Measurements from ENCODE around the gene PREP. TPM values are rescaled to one million over a fixed set of nuclear protein-coding genes. Genes with fewer than 3 reads are reported as not detected.
"Not testable (repeated sequence)": the region's sequence is repeated elsewhere in the genome, so short reads cannot be mapped to it uniquely, and the experiment has no call there.

The PREP gene
- polyA plus RNA-seq, 2 of the 4 experiments (the other 2 are of a cell fraction) = 18.9 to 29.7 TPM

DNA sequence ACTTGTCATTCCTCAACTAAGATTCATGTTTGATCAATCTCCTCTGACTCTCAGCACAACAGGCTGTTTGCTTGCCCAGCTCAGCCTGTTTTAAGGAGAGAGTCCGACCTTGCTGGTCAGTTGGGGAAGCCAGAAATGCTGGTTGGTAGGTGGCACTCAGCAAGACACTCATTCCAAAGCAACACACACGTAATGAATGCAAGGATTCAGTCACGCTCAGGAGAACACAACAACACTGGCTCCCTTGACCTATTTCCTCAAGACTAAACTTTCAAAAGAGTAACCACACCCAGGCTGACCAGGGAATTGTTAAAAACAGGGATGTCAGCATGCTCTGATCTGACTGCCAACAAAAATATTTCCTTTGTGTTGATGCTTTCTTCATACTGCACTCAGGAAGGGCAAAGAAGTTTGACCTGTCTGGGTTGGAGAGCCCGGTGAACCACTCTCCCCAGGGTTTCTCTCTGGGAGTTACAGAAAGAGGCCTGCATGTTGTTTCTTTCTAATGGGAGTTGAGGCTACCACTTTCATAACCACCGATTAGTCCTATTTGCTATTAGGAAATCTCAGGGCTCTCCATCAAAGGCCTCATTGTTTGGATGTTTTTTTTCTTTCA is 25.6 kb upstream of the PREP start:
- WGBS (ENCODE audit: missing lambda C conversion rate) = 63% methylated on average over 5 of the region's 5 CpGs
- ChIA-PET CTCF (no interaction called here), POLR2A (no interaction called here)

DNA sequence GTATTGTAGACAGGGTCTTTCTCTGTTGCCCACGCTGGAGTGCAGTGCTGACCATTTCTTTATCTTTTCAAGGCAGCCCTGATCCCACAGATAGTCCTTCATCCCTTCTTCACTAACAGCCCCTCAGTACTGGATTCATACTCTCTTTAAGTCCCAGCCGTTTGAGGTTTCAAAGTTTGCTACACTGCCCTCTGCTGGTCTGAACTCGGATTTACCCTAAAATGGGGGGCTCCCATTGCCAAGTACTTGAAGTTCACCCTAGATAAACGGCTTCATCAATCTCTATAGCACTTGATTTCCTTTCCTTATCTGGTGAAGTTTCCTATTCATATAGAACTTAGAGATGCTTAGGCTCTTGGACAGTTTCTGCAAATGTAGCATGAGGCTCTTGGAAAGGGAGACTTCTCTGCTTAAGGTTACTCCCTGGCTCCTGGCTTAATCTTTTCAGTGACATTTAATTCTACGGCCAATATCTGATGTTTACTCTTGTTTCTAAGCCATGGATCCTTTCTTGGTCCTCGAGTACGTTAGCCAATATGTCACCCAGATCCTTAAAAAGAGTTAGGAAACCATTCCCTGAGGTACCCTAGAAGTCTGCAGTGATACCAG is 21.4 kb upstream of the PREP start:
- FAIRE-seq (no peak), ATAC-seq (peak; percentile 24 to 78; a peak in 3 of 6 replicates), DNase-seq (ENCODE audit: low read depth in 1 of 2, low spot score in 1 of 2) (peak; percentile 31 to 53)
- H3K4me1 ChIP-seq = no peaks in the 10 kb centered on the region
- H3K4me2 ChIP-seq = no peak overlapping the region
- no peak overlapping the region for H3K4me3 ChIP-seq
- ChIA-PET POLR2A (no interaction called here), CTCF (no interaction called here)
- no peak overlapping the region for H3K27ac ChIP-seq
- WGBS (ENCODE audit: missing lambda C conversion rate) = 3% methylated on average over 7 of the region's 7 CpGs
- no peak for TF ChIP-seq EP300 (IDR thresholded peaks at IDR 0.05)
- TF ChIP-seq EHF (CRISPR knock-in tag; IDR thresholded peaks at IDR 0.05) = no peak
- TF ChIP-seq PHF8 (IDR thresholded peaks at IDR 0.05; ENCODE audit: borderline replicate concordance, low read depth) = no peak
- TF ChIP-seq ZC3H11A (IDR thresholded peaks at IDR 0.05) = no peak
- TF ChIP-seq HEYL (CRISPR knock-in tag; IDR thresholded peaks at IDR 0.05) = no peak
- TF ChIP-seq NPAS2 (CRISPR knock-in tag; IDR thresholded peaks at IDR 0.05; ENCODE audit: borderline replicate concordance) = no peak
- TF ChIP-seq RAD21 (conservative IDR thresholded peaks at IDR 0.05 in 1 of 2, IDR thresholded peaks at IDR 0.05 in 1 of 2) = peak; percentile 18 to 45; a peak in 2 of 5 replicates
- no peak for TF ChIP-seq FOSB (CRISPR knock-in tag; IDR thresholded peaks at IDR 0.05)
- no peak for TF ChIP-seq MAFK (IDR thresholded peaks at IDR 0.05; ENCODE audit: partially characterized antibody)
- no peak for TF ChIP-seq GATA3 (IDR thresholded peaks at IDR 0.05; ENCODE audit: borderline replicate concordance)
- TF ChIP-seq, protein P1, sequence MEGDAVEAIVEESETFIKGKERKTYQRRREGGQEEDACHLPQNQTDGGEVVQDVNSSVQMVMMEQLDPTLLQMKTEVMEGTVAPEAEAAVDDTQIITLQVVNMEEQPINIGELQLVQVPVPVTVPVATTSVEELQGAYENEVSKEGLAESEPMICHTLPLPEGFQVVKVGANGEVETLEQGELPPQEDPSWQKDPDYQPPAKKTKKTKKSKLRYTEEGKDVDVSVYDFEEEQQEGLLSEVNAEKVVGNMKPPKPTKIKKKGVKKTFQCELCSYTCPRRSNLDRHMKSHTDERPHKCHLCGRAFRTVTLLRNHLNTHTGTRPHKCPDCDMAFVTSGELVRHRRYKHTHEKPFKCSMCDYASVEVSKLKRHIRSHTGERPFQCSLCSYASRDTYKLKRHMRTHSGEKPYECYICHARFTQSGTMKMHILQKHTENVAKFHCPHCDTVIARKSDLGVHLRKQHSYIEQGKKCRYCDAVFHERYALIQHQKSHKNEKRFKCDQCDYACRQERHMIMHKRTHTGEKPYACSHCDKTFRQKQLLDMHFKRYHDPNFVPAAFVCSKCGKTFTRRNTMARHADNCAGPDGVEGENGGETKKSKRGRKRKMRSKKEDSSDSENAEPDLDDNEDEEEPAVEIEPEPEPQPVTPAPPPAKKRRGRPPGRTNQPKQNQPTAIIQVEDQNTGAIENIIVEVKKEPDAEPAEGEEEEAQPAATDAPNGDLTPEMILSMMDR (IDR thresholded peaks at IDR 0.05) = peak; percentile 38
- 0 out of 3 replicates have a peak, but pooled peaks have one; percentile 30 for TF ChIP-seq SMC3 (IDR thresholded peaks at IDR 0.05)
- TF ChIP-seq, protein P2, sequence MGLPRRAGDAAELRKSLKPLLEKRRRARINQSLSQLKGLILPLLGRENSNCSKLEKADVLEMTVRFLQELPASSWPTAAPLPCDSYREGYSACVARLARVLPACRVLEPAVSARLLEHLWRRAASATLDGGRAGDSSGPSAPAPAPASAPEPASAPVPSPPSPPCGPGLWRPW (IDR thresholded peaks at IDR 0.05) = no peak
- no peak for TF ChIP-seq CHD4 (IDR thresholded peaks at IDR 0.05; ENCODE audit: borderline replicate concordance)
- no peak for TF ChIP-seq MYC (IDR thresholded peaks at IDR 0.05; ENCODE audit: borderline replicate concordance, low read length)
- TF ChIP-seq FOSL2 (IDR thresholded peaks at IDR 0.05) = no peak
- TF ChIP-seq FOSL2 (CRISPR knock-in tag; IDR thresholded peaks at IDR 0.05) = no peak
- TF ChIP-seq, protein P3, sequence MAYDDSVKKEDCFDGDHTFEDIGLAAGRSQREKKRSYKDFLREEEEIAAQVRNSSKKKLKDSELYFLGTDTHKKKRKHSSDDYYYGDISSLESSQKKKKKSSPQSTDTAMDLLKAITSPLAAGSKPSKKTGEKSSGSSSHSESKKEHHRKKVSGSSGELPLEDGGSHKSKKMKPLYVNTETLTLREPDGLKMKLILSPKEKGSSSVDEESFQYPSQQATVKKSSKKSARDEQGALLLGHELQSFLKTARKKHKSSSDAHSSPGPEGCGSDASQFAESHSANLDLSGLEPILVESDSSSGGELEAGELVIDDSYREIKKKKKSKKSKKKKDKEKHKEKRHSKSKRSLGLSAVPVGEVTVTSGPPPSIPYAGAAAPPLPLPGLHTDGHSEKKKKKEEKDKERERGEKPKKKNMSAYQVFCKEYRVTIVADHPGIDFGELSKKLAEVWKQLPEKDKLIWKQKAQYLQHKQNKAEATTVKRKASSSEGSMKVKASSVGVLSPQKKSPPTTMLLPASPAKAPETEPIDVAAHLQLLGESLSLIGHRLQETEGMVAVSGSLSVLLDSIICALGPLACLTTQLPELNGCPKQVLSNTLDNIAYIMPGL (CRISPR knock-in tag; IDR thresholded peaks at IDR 0.05; ENCODE audit: borderline replicate concordance) = no peak
- peaks cover 2% of the 10 kb centered on the region; the same call in 1 of the 3 replicates for H3K9me3 ChIP-seq

More for the DNA sequence above, 25.6 kb upstream of the PREP start:
- no peak for FAIRE-seq
- H3K4me1 ChIP-seq = peaks cover 35% of the 10 kb centered on the region
- no peak overlapping the region for H3K4me2 ChIP-seq
- no peak for ATAC-seq
- no peak overlapping the region for H3K4me3 ChIP-seq
- 0 out of 6 replicates have a peak overlapping the region, but pooled peaks of 1 of the 2 experiments have one; percentile 13 for H3K27ac ChIP-seq
- peaks cover 2% of the 10 kb centered on the region; the same call in 1 of the 3 replicates for H3K9me3 ChIP-seq
- DNase-seq (ENCODE audit: low read depth in 1 of 2, low spot score in 1 of 2) = no peak
- no peak for TF ChIP-seq MAFK (IDR thresholded peaks at IDR 0.05; ENCODE audit: partially characterized antibody)
- no peak for TF ChIP-seq TP53 (CRISPR knock-in tag; IDR thresholded peaks at IDR 0.05)
- TF ChIP-seq, protein P4, sequence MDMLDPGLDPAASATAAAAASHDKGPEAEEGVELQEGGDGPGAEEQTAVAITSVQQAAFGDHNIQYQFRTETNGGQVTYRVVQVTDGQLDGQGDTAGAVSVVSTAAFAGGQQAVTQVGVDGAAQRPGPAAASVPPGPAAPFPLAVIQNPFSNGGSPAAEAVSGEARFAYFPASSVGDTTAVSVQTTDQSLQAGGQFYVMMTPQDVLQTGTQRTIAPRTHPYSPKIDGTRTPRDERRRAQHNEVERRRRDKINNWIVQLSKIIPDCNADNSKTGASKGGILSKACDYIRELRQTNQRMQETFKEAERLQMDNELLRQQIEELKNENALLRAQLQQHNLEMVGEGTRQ (IDR thresholded peaks at IDR 0.05) = no peak

DNA sequence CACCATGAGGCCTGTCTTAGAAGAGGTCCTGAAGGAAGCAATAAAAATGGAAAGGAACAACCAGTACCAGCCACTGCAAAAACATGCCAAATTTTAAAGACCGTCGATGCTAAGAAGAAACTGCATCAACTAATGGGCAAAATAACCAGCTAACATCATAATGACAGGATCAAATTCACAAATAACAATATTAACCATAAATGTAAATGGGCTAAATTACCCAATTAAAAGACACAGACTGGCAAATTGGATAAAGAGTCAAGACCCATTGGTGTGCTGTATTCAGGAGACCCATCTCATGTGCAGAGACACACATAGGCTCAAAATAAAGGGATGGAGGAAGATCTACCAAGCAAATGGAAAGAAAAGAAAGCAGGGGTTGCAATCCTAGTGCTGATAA is 14.1 kb upstream of the PREP start:
- WGBS (ENCODE audit: missing lambda C conversion rate) = 81% methylated on average over 2 of the region's 2 CpGs
- H3K27ac ChIP-seq; H3K9me3 ChIP-seq; ATAC-seq; H3K4me1 ChIP-seq; DNase-seq (ENCODE audit: low read depth in 1 of 2, low spot score in 1 of 2); H3K4me2 ChIP-seq; H3K4me3 ChIP-seq; POLR2A ChIA-PET; FAIRE-seq: not testable (repeated sequence)
- CTCF ChIA-PET = interaction anchor here (2.5 kb wide), 1 partner anchor 9 kb away, joined by 5 read pairs; no protein-coding TSS in a partner anchor

Data from A549 (cell line).